ENCODE data around the gene ACAA2. TPM values are rescaled to one million over a fixed set of nuclear protein-coding genes. Genes with fewer than 3 reads are reported as not detected.
"Not testable (repeated sequence)": the region's sequence is repeated elsewhere in the genome, so short reads cannot be mapped to it uniquely, and the experiment has no call there.

Gene ACAA2
- total and polyA plus RNA-seq, 8 donors = 20.3 to 53.0 (median 32.5) TPM

GRCh38 chr18:49812286-49813068 is 856 bp downstream of the ACAA2 start:
- DNase-seq (no peak), ATAC-seq (no peak), FAIRE-seq (no peak)
- Histone ChIP-seq H3K4me1 (peaks cover 0 to 14% (median 0%) of the 10 kb centered on the region in 3 donors), H3K9me3 (no peaks in the 10 kb centered on the region), H3K27me3 (no peaks in the 10 kb centered on the region), H3K27ac (peak overlapping the region; percentile 93 to 99 (median 97)), H3K36me3 (no peaks in the 10 kb centered on the region), H3K4me3 (peak overlapping the region; percentile 78 to 83 (median 80))
- intact Hi-C loops (cut with DNase I) = no loop called here
- TF ChIP-seq CTCF (IDR thresholded peaks at IDR 0.05) = no peak
- WGBS, 2 donors = 46 to 50% methylated on average over 13 of the region's 13 CpGs

- Histone ChIP-seq H3K9me3 (no peaks in the 10 kb centered on the region), H3K36me3 (no peaks in the 10 kb centered on the region), H3K4me3 (no peak overlapping the region), H3K27me3 (no peaks in the 10 kb centered on the region), H3K27ac (peak overlapping the region in 2 of 4 donors; percentile 30 to 96), H3K4me1 (peaks cover 0 to 14% (median 0%) of the 10 kb centered on the region in 3 donors)
- DNase-seq (no peak), FAIRE-seq (no peak), ATAC-seq (no peak)
- WGBS, 2 donors = 35% methylated on average over 7 of the region's 7 CpGs
- no peak for TF ChIP-seq CTCF (IDR thresholded peaks at IDR 0.05)
- intact Hi-C loops (cut with DNase I) = no loop called here
These were observed 2.0 kb downstream of the ACAA2 start for GRCh38 chr18:49811151-49811938.

GRCh38 chr18:49808553-49809191 is 4.7 kb downstream of the ACAA2 start:
- intact Hi-C loops (cut with DNase I); H3K27me3 ChIP-seq; H3K4me3 ChIP-seq; ATAC-seq; H3K36me3 ChIP-seq; H3K9me3 ChIP-seq; H3K27ac ChIP-seq; DNase-seq; FAIRE-seq: not testable (repeated sequence)
- peaks cover 0 to 12% (median 0%) of the 10 kb centered on the region in 3 donors for H3K4me1 ChIP-seq
- 93 to 96% methylated on average over 10 of the region's 10 CpGs for whole genome bisulfite sequencing, 2 donors

GRCh38 chr18:49804096-49804495 is 9.2 kb downstream of the ACAA2 start:
- no peak for ATAC-seq
- no peaks in the 10 kb centered on the region for H3K9me3 ChIP-seq
- intact Hi-C loops (cut with DNase I) = no loop called here
- no peak for FAIRE-seq
- TF ChIP-seq CTCF (IDR thresholded peaks at IDR 0.05) = no peak
- H3K4me1 ChIP-seq = no peaks in the 10 kb centered on the region
- no peak overlapping the region for H3K27ac ChIP-seq
- H3K4me3 ChIP-seq = no peak overlapping the region
- H3K36me3 ChIP-seq = no peaks in the 10 kb centered on the region
- H3K27me3 ChIP-seq = no peaks in the 10 kb centered on the region
- 91 to 98% methylated on average over 5 of the region's 5 CpGs for WGBS, 2 donors
- no peak for DNase-seq

- Histone ChIP-seq H3K4me1 (peaks cover 2 to 9% (median 8%) of the 10 kb centered on the region in 3 donors), H3K9me3 (no peaks in the 10 kb centered on the region), H3K27ac (no peak overlapping the region), H3K4me3 (no peak overlapping the region), H3K27me3 (no peaks in the 10 kb centered on the region), H3K36me3 (no peaks in the 10 kb centered on the region)
- no peak for FAIRE-seq
- no peak for TF ChIP-seq CTCF (IDR thresholded peaks at IDR 0.05)
- peak in 2 of 6 donors; percentile 18 to 37 for DNase-seq
- ATAC-seq = peak in 2 of 4 donors; percentile 79 to 88
- WGBS, 2 donors = 52 to 57% methylated on average over 4 of the region's 4 CpGs
- intact Hi-C loops (cut with DNase I) = no loop called here
These were observed 10.7 kb downstream of the ACAA2 start for GRCh38 chr18:49802623-49803022.

GRCh38 chr18:49800491-49800890 is 12.8 kb downstream of the ACAA2 start:
- H3K4me3 ChIP-seq; H3K27ac ChIP-seq; H3K9me3 ChIP-seq; H3K36me3 ChIP-seq; ATAC-seq; DNase-seq; FAIRE-seq; intact Hi-C loops (cut with DNase I); H3K27me3 ChIP-seq: not testable (repeated sequence)
- peaks cover 4 to 14% (median 8%) of the 10 kb centered on the region in 3 donors for H3K4me1 ChIP-seq
- WGBS, 2 donors = 91 to 95% methylated on average over 4 of the region's 5 CpGs

GRCh38 chr18:49799806-49800205 is 13.5 kb downstream of the ACAA2 start:
- H3K9me3 ChIP-seq; H3K27me3 ChIP-seq; H3K27ac ChIP-seq; intact Hi-C loops (cut with DNase I); ATAC-seq; H3K36me3 ChIP-seq; FAIRE-seq; H3K4me3 ChIP-seq: not testable (repeated sequence)
- peaks cover 7 to 21% (median 8%) of the 10 kb centered on the region in 3 donors for H3K4me1 ChIP-seq
- peak in 1 of 6 donors; percentile 69 for DNase-seq
- WGBS, 2 donors = 97 to 100% methylated on average over 6 to 19 of the region's 29 CpGs

Data from pancreas (tissue), 10 donors.